GM18951 (cell line): ENCODE data around the gene MRPS11.
"Not testable (repeated sequence)": the region's sequence is repeated elsewhere in the genome, so short reads cannot be mapped to it uniquely, and the experiment has no call there.

ENCODE experiments used
- POLR2A ChIP-seq: IDR thresholded peaks from 4 replicates; pipeline ENCODE4 v1.6.1; 2011; ENCODE audit warnings: mild to moderate bottlenecking; ENCODE audit not compliant: insufficient read length, insufficient read depth; ENCODE audit errors: extremely low read depth
- in situ Hi-C: fragments of 300-500 bp; cut with MboI; formaldehyde crosslinking; loops from one replicate; pipeline ENCODE4 v1.12.0; 2022; ENCODE audit warnings: low sequenced_read_pairs, mixed read lengths, inconsistent platforms; ENCODE audit not compliant: unreplicated experiment

Gene MRPS11

GRCh38 chr15:88490036-88490435 is 22.5 kb downstream of the MRPS11 start:
- in situ Hi-C loops: no loop called here
- no peak for TF ChIP-seq POLR2A

- in situ Hi-C loops: no loop called here
- no peak for TF ChIP-seq POLR2A
Measured at GRCh38 chr15:88491158-88491557, 23.6 kb downstream of the MRPS11 start.

- in situ Hi-C loops: no loop called here
Measured at GRCh38 chr15:88493844-88494243, 26.3 kb downstream of the MRPS11 start.

GRCh38 chr15:88497109-88497765 is 29.7 kb downstream of the MRPS11 start:
- in situ Hi-C loops: no loop called here
- TF ChIP-seq POLR2A: no peak

More at GRCh38 chr15:88493844-88494243, 26.3 kb downstream of the MRPS11 start:
- no peak for TF ChIP-seq POLR2A

- TF ChIP-seq POLR2A: no peak
Measured at GRCh38 chr15:88498996-88499395, 31.5 kb downstream of the MRPS11 start.

GRCh38 chr15:88504445-88504844 is 36.9 kb downstream of the MRPS11 start:
- in situ Hi-C loops: no loop called here
- no peak for TF ChIP-seq POLR2A

More at GRCh38 chr15:88498996-88499395, 31.5 kb downstream of the MRPS11 start:
- in situ Hi-C loops: no loop called here

GRCh38 chr15:88505721-88506120 is 38.2 kb downstream of the MRPS11 start:
- TF ChIP-seq POLR2A: no peak
- in situ Hi-C loops: no loop called here

GRCh38 chr15:88506628-88507027 is 39.1 kb downstream of the MRPS11 start:
- TF ChIP-seq POLR2A: no peak

GRCh38 chr15:88509321-88509720 is 41.8 kb downstream of the MRPS11 start:
- no peak for TF ChIP-seq POLR2A
- in situ Hi-C loops: no loop called here

More at GRCh38 chr15:88506628-88507027, 39.1 kb downstream of the MRPS11 start:
- in situ Hi-C loops: no loop called here

- no peak for TF ChIP-seq POLR2A
- in situ Hi-C loops: no loop called here
Measured at GRCh38 chr15:88509964-88510363, 42.5 kb downstream of the MRPS11 start.

- in situ Hi-C loops: no loop called here
- TF ChIP-seq POLR2A: no peak
Measured at GRCh38 chr15:88511161-88511560, 43.7 kb downstream of the MRPS11 start.

- TF ChIP-seq POLR2A: no peak
- in situ Hi-C loops: no loop called here
Measured at GRCh38 chr15:88512078-88512477, 44.6 kb downstream of the MRPS11 start.

- in situ Hi-C loops: no loop called here
- no peak for TF ChIP-seq POLR2A
Measured at GRCh38 chr15:88512601-88513000, 45.1 kb downstream of the MRPS11 start.

GRCh38 chr15:88513195-88513594 is 45.7 kb downstream of the MRPS11 start:
- in situ Hi-C loops: no loop called here
- no peak for TF ChIP-seq POLR2A

GRCh38 chr15:88518903-88519302 is 51.4 kb downstream of the MRPS11 start:
- TF ChIP-seq POLR2A: no peak
- in situ Hi-C loops: no loop called here

- in situ Hi-C loops: not testable (repeated sequence)
Measured at GRCh38 chr15:88524094-88524493, 56.6 kb downstream of the MRPS11 start.
